GM12874 (cell line): Measurements from ENCODE around the gene TSPAN18.

Experiments used
- TF ChIP-seq, protein P1 (sequence below): IDR thresholded peaks from 2 replicates; pipeline ENCODE4 v1.5.1; 2011; ENCODE audit warnings: low read depth, mild to moderate bottlenecking, control low read depth, low read length, moderate library complexity; ENCODE audit not compliant: insufficient read depth

The TSPAN18 gene

DNA sequence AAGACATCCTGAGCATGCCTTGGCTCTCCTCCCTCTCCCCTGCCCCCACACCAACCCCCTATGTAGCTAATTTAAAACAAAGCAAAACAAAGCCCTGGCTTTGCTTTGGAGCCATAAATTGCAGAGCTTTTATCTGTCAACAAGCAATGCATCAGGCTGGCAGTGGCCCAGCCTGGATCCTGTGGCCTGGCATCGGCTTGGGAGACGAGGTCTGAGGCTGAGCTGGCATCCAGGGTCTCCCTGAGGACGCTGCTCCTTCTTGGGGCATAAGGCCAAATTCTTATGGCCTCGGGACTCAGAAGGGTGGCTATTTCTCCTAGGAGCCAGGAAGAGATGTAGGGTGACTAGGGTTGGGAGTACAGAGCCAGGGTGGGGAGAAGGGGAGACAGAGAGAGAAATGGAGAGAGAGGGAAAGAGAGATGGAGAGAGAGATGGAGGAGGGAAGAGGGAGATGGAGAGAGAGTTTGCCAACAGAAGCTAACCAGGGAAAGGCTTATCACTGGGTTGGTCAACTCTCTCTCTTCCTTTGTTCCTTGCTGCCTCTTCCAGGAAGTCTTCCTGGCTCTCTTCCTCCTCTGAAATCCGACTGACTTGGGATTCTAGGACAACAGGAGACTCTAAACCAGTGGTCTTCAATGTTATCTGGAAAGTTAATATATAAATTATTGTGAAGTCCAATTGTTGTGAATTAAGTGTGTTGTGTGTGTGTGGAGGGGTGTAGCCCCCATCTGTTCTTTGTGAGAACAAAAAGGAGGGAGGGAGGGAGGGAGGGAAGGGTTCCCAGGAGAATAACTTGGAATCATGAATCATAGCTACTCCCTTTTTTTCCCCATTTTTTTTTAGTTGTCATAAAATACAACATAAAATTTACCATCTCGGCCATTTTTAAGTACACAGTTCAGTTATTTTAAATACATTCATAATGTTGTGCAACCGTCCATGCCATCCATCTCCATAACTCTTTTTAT, 29.1 kb downstream of the TSPAN18 start:
- TF ChIP-seq, protein P1, sequence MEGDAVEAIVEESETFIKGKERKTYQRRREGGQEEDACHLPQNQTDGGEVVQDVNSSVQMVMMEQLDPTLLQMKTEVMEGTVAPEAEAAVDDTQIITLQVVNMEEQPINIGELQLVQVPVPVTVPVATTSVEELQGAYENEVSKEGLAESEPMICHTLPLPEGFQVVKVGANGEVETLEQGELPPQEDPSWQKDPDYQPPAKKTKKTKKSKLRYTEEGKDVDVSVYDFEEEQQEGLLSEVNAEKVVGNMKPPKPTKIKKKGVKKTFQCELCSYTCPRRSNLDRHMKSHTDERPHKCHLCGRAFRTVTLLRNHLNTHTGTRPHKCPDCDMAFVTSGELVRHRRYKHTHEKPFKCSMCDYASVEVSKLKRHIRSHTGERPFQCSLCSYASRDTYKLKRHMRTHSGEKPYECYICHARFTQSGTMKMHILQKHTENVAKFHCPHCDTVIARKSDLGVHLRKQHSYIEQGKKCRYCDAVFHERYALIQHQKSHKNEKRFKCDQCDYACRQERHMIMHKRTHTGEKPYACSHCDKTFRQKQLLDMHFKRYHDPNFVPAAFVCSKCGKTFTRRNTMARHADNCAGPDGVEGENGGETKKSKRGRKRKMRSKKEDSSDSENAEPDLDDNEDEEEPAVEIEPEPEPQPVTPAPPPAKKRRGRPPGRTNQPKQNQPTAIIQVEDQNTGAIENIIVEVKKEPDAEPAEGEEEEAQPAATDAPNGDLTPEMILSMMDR, result no peak

DNA sequence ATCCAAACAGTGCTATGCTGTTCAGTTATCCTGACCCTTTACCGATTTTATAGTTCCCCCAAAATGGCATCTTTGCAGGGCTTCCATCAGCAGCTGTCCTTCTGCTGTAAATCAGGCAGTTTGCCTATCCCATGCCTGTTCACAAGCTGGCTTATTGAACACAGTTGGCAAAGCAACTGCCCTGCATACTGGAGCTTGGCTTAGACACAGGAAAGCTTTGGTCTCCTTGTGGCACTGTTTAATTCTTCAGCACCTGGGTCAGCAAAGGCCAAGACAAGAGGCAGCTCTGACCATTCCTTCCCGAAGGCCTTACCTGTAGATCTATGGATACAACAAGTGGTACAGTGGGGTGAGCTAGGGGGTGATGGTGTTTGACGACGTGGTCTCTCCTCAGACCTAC, 32.2 kb downstream of the TSPAN18 start:
- TF ChIP-seq, protein P1, result no peak

DNA sequence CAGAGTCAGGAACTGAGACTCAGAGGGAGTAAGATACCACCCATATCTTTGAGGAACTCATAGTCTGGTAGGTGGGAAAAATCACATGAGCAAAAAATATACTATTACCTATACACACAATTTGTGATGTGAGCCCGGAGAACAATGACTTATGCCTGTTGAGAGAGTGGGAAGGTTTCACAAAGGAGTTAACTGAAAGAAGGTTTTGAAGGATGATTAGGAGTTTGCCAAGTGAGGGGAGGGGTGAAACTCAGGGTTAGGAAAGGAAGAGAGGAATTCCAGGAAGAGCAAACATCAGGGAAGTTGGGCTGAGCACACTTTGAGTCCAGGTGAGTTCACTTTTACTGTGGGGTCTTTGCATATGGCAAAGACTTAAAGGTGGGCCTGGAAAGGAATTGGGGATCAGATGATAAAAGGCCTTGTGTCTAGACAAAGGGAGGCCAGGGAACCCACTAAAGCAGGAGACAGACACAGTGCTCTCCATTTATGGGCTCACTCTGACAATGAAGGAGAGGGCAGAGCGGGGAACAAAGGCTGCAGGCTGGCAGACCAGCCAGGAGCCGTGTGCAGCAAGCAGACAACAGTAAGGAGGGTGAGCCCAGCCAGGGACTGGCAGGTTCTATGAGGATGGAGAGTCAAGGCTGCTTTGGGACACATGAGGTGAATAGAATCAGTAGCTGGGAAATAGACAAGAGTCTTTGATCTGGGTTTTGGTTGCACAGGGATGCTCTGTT, 33.1 kb downstream of the TSPAN18 start:
- TF ChIP-seq, protein P1, result no peak

DNA sequence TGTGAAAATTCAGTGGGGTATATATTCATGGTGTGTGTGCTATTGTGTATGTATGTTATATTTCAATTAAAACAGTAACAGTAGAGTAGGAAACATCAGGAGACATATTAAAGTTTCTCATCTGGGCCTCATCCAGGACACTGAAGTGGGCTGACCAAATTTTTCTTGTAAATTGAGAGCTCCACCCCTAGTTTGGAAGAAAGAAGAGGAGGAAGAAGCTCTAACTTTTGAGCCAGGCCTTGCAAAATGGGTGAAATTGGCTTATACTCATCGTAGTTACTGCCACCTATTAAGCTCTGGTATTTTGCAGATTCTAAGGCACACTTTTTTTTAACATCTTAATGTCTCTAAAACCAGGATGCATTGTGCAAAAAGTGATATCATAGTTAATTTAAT, 33.7 kb downstream of the TSPAN18 start:
- TF ChIP-seq, protein P1, result no peak

DNA sequence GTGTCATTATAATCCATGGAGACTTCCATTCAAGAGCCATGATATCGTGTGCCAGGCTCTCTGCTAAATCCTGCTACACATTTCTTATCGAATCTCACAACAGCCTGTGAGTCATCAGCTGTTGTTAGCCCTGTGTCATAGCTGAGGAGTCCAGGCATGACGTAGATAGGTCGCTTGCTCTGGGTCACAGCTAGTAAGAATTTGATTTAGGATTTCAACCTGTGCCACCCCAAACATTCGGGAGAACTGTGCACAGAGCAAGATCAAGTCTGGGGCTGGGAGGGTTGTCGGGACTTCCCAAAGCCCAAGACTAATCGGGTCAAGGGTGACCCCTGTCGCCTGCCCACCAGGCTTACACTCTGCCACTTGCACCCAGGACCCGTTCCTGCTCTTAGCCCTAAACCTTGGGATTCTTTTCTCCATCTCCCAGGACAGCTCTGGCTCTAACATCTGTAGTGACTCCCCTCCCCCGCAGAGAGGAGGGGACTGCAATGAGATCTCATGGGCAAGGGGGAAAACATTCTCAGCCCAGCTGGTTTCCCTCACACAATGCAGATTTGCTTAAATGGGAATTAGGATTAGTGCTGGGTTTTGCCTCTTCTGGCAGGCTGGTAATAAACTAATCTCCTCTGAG, 34.3 kb downstream of the TSPAN18 start:
- TF ChIP-seq, protein P1, result no peak

DNA sequence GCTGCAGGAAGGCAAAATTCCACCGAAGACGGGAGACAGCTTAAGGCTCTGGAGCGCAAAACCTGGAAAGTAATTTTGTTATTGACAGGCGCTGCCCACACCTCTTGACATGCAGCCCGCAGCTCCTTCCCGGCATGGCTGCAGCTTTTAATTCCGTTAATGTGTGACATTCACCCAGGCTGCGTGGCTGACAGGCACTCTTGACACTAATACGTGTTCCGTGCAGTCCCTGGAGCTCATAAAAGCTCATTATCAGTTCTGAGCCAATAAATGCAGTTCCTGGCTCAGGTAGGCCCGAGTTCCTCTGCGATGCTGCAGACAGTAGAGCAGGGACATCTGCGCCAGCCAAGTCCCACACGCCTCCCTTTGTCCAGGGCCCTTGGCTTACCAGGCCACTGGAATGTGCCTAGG, 34.8 kb downstream of the TSPAN18 start:
- TF ChIP-seq, protein P1, result no peak
